HEK293T (cell line): Measurements from ENCODE around the gene DUSP8.

Experiments used
- CTCF ChIA-PET: fragments of 350-600 bp; formaldehyde crosslinking; extraction: SDS; loops from one replicate; lab custom pipeline; 2021; ENCODE audit warnings: antibody characterized with exemption, inconsistent platforms; lab: Yijun Ruan, JAX
- POLR2A ChIA-PET: fragments of 350-600 bp; formaldehyde crosslinking; extraction: SDS; loops from one replicate; lab custom pipeline; 2020; ENCODE audit warnings: antibody characterized with exemption, inconsistent platforms; lab: Yijun Ruan, JAX
- DNase-seq: peaks from one replicate; pipeline ENCODE4 v3.0.0; 2012; ENCODE audit warnings: mixed read lengths; ENCODE audit errors: extremely low spot score
- ARNT ChIP-seq: fragments of 450-650 bp; IDR thresholded peaks from 2 replicates; pipeline ENCODE4 v1.6.1; 2017; ENCODE audit warnings: mild to moderate bottlenecking
- BHLHE40 ChIP-seq: fragments of 450-650 bp; IDR thresholded peaks from 2 replicates; pipeline ENCODE4 v1.6.1; 2016; ENCODE audit warnings: mild to moderate bottlenecking, moderate library complexity, borderline replicate concordance
- CTBP1 ChIP-seq: fragments of 450-650 bp; IDR thresholded peaks from 2 replicates; pipeline ENCODE4 v1.6.1; 2016; ENCODE audit warnings: borderline replicate concordance
- ELF4 ChIP-seq: fragments of 450-650 bp; IDR thresholded peaks from 2 replicates; pipeline ENCODE4 v1.6.1; 2017; ENCODE audit warnings: antibody characterized with exemption
- FOXA1 ChIP-seq: fragments of 450-650 bp; IDR thresholded peaks from 2 replicates; pipeline ENCODE4 v1.6.1; 2016; ENCODE audit warnings: mild to moderate bottlenecking
- FOXK2 ChIP-seq: fragments of 450-650 bp; IDR thresholded peaks from 2 replicates; pipeline ENCODE4 v1.6.1; 2016; ENCODE audit warnings: mild to moderate bottlenecking
- FOXM1 ChIP-seq: fragments of 450-650 bp; IDR thresholded peaks from 2 replicates; pipeline ENCODE4 v1.6.1; 2017; ENCODE audit warnings: mild to moderate bottlenecking, borderline replicate concordance
- HDGF ChIP-seq: fragments of 450-650 bp; IDR thresholded peaks from 2 replicates; pipeline ENCODE4 v1.6.1; 2017; ENCODE audit warnings: antibody characterized with exemption, borderline replicate concordance
- L3MBTL2 ChIP-seq: fragments of 450-650 bp; conservative IDR thresholded peaks from 2 replicates; pipeline ENCODE4 v1.6.1; 2016; ENCODE audit warnings: mild to moderate bottlenecking
- LEF1 ChIP-seq: fragments of 450-650 bp; IDR thresholded peaks from 2 replicates; pipeline ENCODE4 v1.6.1; 2017; ENCODE audit warnings: mild to moderate bottlenecking, borderline replicate concordance
- NFRKB ChIP-seq: fragments of 450-650 bp; IDR thresholded peaks from 2 replicates; pipeline ENCODE4 v1.6.1; 2016; ENCODE audit warnings: mild to moderate bottlenecking, moderate library complexity
- PKNOX1 ChIP-seq: fragments of 450-650 bp; IDR thresholded peaks from 2 replicates; pipeline ENCODE4 v1.6.1; 2016
- SP1 ChIP-seq: fragments of 450-650 bp; IDR thresholded peaks from 2 replicates; pipeline ENCODE4 v1.6.1; 2017
- SUZ12 ChIP-seq: fragments of 450-650 bp; IDR thresholded peaks from 2 replicates; pipeline ENCODE4 v1.6.1; 2016; ENCODE audit warnings: mild to moderate bottlenecking
- TARDBP ChIP-seq: fragments of 450-650 bp; IDR thresholded peaks from 2 replicates; pipeline ENCODE4 v1.6.1; 2016
- ZNF384 ChIP-seq: fragments of 450-650 bp; IDR thresholded peaks from 2 replicates; pipeline ENCODE4 v1.6.1; 2016

DUSP8 gene

GRCh38 chr11:1544536-1544935 lies 27.5 kb downstream of the DUSP8 start:
- DNase-seq, result no peak
- TF ChIP-seq BHLHE40 (no peak), ELF4 (no peak), FOXM1 (no peak)
- POLR2A ChIA-PET, result no interaction called here
- CTCF ChIA-PET, result no interaction called here

DNA sequence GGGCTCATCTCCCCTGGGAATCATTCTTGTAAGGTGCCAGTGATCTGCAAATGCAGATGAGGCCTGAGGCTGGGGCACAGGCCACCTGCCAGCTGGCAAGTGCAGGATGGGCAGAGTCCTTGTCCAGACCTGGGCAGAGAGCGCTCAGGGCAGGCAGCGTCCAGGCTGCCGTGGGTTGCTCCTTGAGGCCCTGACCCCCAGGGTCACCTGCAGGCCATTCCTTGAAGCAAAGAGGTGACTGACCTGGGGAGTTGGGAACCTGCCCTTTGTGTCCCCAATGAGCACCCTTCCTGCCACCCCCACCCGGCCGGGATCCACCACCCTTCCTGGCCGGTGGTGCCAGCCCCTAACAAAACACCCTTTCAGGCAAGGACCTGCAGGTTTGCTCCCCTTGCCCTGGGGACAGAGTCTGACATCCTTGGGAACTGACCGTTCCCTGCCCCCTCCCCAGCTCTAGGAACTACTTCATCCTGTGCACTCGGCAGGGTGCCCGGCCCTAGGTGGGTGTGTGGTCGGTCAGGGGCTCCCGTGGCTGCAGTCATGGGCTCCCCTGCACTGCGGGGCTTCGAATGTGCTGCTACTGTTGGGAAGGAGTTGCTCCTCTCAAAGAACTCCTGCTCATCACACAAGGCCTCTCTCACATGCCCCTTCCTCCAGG lies 28.3 kb downstream of the DUSP8 start:
- CTCF ChIA-PET, result no interaction called here
- POLR2A ChIA-PET, result no interaction called here
- TF ChIP-seq L3MBTL2 (no peak), PKNOX1 (no peak), FOXK2 (no peak), FOXM1 (no peak), LEF1 (no peak), ARNT (no peak), HDGF (no peak), SUZ12 (no peak), ZNF384 (no peak), TARDBP (no peak), CTBP1 (no peak), SP1 (no peak), ELF4 (no peak), BHLHE40 (no peak), NFRKB (no peak), FOXA1 (no peak)
- no peak for DNase-seq

GRCh38 chr11:1542267-1542666 lies 29.8 kb downstream of the DUSP8 start:
- ChIA-PET POLR2A (interaction anchor here (1.9 kb wide), 1 partner anchor 32 kb away, joined by 6 read pairs; no protein-coding TSS in a partner anchor), CTCF (no interaction called here)
- TF ChIP-seq FOXA1 (no peak), PKNOX1 (no peak), FOXK2 (no peak), LEF1 (no peak), ZNF384 (no peak), SP1 (no peak), NFRKB (no peak), SUZ12 (no peak), CTBP1 (no peak), L3MBTL2 (no peak), ARNT (no peak), BHLHE40 (no peak), TARDBP (no peak)
- no peak for DNase-seq

DNA sequence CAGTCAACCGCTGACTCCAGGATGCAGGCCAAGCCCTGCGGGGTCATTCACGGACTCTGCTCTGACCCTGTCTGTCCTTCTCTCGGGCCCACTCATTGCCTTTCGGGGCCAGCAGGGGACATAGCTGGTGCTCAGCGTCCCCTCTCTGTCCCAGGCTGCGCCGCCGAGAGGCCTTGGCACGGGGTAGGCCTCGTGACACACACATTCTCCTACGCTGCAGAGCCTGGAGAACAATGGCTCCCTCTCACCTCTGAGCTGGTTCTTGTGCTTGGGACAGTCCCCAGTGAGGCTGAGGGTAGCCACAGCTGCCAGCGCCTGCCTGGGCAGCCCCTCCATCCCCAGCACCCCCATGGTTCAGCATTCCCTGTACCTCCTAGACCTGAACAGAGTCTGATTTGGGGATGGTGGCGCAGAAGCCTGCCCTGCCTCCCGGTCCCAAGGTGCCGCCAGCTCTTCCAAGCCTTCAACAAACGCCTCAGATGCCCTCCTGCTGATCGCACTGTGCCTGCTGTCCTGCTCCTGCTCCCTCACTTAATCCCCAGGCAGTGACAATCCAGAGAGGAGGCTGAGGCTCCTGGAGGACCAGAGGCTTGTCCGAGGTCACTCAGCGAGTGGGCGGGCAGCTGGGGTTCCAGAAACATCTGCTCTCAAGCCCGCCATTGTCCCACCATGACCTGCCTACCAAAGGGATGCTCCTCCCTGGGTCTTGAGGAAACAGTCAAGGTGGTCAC lies 30.4 kb downstream of the DUSP8 start:
- CTCF ChIA-PET, result no interaction called here
- no peak for DNase-seq
- no peak for TF ChIP-seq L3MBTL2
- no peak for TF ChIP-seq HDGF
- no peak for TF ChIP-seq NFRKB
- no peak for TF ChIP-seq CTBP1
- no peak for TF ChIP-seq ZNF384
- no peak for TF ChIP-seq SUZ12
- no peak for TF ChIP-seq LEF1
- TF ChIP-seq PKNOX1, result no peak
- no peak for TF ChIP-seq BHLHE40
- no peak for TF ChIP-seq FOXM1
- TF ChIP-seq TARDBP, result no peak
- no peak for TF ChIP-seq FOXK2
- TF ChIP-seq ARNT, result no peak
- no peak for TF ChIP-seq SP1
- POLR2A ChIA-PET, result interaction anchor here (1.9 kb wide), 1 partner anchor 32 kb away, joined by 6 read pairs; no protein-coding TSS in a partner anchor

GRCh38 chr11:1540074-1540473 lies 32.0 kb downstream of the DUSP8 start:
- no peak for DNase-seq
- no peak for TF ChIP-seq BHLHE40
- no peak for TF ChIP-seq PKNOX1
- no peak for TF ChIP-seq LEF1
- no peak for TF ChIP-seq TARDBP
- TF ChIP-seq FOXA1, result no peak
- ChIA-PET POLR2A (no interaction called here), CTCF (no interaction called here)
